HG03432 (cell line): ENCODE measurements around the gene PTDSS2.

Source experiments
- ATAC-seq: cut with Tn5 transposase; IDR thresholded peaks from one replicate; pipeline ENCODE4 v1.9.1; 2021; ENCODE audit warnings: mild to moderate bottlenecking, moderate library complexity; ENCODE audit not compliant: unreplicated experiment

Gene PTDSS2

DNA sequence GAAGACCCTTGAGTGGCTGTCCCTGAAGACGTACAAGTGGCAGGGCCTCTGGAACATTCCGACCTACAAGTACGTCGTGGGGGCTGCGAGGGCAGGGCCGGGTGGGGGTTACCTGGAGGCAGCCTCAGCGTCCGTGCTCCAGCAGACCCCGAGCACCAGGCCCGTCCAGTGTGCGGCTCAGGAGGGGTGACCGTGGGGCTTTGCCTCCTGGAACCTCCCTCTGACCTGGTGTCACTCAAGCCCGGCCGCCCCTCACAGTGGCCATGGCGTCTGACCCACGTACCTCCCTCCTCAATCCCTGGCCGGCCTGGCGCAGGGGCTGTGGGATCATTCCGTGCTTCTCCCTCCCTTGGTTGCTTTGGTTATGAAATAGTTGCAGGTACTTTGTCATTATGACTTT lies 38.5 kb downstream of the PTDSS2 start:
- no peak for ATAC-seq

DNA sequence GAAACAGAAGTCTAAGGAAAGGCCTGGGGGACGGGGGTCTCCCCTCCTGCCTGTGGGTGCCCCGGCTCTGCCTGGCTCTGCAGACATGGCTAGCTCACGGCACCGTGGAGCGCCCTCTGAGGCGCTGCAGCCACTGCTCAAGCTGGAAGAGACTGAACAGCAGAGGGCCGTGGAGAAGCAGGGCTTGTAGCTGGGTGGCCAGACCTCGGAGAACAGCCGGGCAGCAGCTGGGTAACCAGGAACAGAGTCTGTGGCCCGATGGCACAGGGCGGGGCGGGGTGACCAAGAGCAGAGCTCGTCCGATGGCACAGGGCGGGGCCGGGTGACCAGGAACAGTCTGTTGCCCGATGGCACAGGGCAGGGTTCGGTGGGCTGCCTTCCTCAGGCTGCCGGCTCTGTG lies 38.9 kb downstream of the PTDSS2 start:
- no peak for ATAC-seq

DNA sequence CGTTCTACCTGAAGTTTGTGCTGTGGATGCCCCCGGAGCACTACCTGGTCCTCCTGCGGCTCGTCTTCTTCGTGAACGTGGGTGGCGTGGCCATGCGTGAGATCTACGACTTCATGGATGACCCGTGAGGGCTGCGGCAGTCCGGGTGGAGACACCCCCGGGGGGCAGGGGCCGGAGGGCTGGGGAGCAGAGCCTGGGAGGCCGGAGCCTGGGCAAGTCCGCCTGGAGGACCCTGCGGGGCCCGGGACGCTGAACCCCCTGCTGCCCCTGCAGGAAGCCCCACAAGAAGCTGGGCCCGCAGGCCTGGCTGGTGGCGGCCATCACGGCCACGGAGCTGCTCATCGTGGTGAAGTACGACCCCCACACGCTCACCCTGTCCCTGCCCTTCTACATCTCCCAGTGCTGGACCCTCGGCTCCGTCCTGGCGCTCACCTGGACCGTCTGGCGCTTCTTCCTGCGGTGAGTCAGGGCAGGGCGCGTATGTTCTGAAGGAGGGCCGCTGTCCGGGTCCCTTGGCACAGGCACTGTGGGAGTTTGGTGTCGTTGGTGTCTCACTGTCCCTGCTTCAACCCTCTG lies 39.6 kb downstream of the PTDSS2 start:
- ATAC-seq, result no peak

DNA sequence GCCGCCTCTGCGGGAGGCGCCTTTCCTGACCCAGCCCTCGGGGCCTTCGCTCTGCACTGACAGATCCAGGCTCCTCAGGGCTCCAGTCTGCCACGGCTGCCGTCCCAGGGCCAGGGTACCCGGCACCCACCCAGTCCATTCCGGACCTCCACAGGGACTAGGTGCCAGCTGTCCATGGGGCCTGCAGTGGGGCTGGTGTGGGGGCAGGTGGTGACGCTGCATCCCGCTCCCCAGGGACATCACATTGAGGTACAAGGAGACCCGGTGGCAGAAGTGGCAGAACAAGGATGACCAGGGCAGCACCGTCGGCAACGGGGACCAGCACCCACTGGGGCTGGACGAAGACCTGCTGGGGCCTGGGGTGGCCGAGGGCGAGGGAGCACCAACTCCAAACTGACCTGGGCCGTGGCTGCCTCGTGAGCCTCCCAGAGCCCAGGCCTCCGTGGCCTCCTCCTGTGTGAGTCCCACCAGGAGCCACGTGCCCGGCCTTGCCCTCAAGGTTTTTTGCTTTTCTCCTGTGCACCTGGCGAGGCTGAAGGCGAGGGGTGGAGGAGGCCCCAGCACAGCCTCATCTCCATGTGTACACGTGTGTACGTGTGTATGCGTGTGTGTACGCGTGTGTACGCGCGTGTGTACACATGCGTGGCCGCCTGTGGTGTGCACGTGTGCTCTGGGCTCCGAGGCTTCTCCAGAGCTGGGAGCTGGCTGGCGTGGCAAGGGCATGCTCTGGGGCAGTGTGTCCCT lies 40.3 kb downstream of the PTDSS2 start:
- no peak for ATAC-seq

DNA sequence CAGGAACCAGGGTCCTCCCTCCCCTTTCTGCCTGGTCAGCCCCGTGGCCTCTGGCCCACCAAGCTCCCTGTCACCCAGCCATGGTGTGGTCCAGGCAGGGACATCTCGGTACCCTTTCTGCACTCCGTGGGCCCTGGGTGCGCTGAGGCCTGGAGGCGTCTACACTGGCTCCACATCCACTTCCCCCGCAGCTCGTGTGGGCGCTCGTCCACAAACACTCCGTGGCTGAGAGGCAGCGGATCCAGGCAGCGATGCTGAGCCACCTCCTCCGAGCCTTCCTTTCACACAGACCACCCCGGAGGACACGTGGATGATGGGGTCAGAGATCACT lies 40.8 kb downstream of the PTDSS2 start:
- ATAC-seq, result no peak

DNA sequence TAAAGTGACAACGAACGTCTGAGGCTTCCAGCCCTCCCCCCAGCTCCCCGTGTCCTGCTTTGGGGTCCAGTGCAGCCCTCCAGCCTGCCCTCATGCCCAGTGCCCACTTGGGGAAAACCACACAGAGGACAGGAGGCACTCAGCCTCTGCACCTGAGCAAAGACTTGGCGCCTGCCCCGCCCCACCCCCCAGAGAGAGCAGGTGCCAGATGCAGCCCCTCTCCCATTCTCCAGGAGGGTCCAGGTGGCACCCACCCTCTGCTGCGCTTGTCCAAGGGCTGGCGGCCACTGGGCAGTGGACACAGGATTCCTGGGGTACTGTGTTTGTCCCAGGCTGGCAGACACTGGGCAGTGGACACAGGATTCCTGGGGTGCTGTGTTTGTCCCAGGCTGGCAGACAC lies 41.3 kb downstream of the PTDSS2 start:
- no peak for ATAC-seq

DNA sequence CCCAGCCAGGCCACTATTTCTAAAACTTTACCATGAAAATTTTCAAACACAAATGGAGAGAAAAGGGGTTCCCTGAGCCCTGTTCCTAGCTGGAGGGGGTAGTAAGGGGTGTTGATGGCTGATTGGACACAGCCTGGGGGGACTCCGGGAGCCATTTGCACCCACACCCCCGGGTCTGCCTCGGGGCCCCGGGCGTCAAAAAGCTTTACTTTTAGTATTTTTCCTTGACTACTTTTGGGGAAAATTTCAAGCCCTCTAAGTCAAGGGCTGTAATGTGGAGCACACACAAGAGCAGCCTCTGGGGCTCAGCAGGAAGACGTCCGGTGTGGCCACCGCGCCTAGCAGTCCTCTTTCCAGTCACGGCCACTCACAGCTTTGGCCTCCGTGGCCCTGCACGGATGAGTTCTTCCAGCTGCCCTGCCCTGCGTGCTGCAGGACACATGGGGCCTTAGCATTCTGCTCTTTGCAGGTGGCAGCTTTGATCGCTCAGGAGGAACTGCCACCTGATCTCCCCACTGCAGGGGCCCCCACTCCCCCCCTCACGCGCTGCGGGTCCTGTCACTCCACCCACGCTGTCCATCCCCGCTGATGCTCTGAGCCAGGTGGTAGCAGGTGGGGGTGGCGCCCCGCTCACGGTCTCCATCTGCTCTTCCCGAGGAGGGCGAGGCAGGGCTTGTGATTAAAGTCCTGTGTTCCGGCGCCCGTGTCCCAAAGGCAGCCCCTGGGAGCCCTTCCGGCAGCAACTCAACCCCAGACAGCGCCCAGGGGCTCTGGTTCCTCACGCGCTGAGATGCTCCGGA lies 42.5 kb downstream of the PTDSS2 start:
- no peak for ATAC-seq

DNA sequence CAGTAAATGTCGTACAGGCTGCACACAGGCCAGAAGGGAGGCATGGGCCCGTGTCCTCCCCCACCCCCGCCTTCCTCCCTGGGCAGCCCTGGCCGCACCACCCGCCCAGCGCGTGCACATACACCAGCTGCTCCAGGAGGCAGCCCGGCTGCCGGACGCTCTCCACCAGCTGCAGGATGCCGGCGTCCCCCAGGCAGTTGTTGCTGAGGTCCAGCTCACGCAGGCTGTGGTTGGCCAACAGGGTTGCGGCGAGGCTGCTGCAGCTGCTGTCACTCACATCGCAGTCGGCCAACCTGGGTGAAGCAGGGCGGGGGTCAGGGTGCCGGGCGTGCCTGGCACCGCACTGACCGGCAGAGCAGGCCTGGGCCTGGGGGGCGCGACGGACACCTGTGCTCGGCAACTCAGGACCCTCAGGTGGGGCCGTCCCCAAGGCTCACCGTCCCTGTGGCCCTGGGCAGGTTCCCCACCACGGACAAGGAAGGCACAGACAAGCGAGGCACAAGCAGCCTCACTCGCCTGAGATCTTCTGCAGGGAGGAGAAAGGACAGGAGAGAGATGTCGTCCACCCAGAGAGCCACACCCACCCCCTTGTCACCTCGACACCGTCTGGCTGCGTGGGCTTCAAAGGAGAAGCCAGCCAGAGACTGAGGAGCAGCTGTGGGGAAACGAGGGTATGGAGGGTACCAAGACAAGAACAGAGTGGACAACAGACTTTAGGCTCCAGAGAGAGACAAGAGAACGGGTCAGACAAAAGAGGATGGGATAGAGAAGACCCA lies 44.9 kb downstream of the PTDSS2 start:
- ATAC-seq, result no peak

DNA sequence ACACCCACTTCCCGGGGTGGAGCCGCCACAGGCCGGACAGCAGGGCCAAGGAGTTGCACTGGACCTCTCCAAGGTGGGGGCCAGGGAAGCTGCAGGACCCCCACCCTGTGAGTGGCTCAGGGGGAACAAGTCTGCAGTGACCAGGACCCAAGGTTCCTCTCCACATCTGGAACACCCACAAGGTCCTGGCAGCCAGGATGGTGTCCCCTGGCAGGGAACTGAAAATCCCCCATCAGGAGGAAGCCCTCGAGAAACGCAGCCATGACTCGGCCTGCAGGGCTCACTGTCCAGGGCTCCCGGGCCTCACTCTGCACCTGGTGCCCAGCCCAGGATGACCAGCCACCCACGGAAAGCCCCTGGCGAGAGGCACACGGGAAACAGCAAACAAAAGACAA lies 45.5 kb downstream of the PTDSS2 start:
- no peak for ATAC-seq

DNA sequence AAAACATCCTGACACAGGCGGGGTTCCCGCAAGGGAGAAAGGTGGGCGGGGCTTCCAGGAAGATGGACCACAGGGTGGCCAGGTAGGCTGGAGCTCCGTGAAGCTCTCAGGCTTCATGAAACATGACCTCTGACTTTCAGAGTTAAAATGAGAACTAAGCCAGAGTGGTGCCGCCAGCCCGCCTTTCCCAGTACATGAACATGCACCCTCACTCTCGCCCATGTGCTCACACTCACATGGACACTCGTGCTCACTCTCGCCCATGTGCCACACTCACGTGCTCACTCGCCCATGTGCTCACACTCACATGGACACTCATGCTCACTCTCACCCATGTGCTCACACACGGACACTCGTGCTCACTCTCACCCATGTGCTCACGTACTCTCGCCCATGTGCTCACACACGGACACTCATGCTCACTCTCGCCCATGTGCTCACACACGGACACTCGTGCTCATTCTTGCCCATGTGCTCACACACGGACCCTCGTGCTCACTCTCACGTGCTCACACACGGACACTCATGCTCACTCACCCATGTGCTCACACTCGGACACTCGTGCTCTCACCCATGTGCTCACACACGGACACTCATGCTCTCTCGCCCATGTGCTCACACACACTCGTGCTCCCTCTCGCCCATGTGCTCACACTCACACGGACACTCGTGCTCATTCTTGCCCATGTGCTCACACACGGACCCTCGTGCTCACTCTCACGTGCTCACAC lies 46.9 kb downstream of the PTDSS2 start:
- ATAC-seq, result no peak

DNA sequence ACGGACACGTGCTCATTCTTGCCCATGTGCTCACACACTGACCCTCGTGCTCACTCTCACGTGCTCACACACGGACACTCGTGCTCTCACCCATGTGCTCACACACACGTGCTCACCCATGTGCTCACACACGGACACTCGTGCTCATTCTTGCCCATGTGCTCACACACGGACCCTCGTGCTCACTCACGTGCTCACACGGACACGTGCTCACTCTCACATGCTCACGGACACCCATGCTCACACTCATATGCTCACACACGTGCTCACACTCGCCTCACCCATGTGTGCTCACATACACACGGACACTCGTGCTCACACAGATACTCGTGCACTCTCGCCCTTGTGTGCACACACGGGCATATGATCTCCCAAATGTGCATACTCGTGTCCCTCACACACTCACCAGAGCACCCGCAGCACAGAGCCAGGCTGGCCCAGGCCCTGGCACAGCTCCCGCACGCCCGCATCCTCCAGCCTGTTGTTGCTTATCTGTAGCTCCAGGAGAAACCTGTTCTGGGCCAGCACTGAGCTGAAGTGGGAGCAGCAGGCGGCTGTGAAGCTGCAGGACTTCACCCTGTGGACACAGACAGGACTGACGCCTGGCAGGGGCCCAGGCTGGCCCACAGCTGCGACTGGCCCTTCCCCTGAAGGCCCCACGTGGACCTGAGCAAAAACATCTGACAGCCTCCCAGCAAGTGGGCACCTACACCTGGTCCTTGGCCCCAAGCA lies 47.7 kb downstream of the PTDSS2 start:
- no peak for ATAC-seq

DNA sequence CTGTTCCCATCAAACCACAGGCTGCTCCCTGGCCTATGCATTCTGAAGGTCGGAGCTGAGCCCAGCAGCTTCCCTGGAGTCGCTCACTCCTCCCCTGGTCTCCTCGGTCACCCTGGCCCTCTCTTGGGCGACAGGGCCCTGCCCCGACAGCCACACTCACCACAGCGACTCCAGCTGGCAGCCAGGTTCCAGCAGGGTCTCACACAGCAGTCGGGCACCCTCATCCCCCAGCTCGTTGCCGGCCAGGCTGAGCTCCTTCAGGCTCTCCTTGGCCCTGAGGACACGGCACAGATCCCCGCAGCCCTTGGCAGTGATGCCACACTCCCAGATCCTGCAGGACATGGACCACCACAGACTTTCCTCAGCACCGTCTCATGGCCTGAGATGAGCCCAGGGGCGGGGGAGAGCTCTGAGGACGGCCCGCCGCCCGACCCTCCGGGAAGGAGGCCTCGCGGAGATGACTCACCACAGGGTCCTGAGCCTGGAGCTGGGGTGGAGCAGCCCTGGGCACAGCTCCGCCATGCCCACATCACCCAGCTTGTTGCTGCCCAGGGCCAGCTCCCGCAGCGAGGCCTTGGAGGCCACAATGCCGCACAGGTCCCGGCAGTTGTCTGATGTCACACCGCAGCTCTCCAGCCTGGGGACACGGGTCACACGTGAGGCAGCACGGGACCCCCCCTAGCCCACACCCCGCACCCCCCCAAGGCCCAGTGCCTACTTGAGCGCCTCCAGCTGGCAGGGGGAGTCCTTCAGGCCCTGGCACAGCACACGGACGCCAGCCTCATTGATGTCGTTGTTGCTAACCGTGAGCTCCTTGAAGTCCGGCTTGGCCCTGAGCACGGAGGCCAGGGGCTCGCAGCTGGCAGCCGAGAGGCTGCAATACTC lies 48.5 kb downstream of the PTDSS2 start:
- no peak for ATAC-seq

DNA sequence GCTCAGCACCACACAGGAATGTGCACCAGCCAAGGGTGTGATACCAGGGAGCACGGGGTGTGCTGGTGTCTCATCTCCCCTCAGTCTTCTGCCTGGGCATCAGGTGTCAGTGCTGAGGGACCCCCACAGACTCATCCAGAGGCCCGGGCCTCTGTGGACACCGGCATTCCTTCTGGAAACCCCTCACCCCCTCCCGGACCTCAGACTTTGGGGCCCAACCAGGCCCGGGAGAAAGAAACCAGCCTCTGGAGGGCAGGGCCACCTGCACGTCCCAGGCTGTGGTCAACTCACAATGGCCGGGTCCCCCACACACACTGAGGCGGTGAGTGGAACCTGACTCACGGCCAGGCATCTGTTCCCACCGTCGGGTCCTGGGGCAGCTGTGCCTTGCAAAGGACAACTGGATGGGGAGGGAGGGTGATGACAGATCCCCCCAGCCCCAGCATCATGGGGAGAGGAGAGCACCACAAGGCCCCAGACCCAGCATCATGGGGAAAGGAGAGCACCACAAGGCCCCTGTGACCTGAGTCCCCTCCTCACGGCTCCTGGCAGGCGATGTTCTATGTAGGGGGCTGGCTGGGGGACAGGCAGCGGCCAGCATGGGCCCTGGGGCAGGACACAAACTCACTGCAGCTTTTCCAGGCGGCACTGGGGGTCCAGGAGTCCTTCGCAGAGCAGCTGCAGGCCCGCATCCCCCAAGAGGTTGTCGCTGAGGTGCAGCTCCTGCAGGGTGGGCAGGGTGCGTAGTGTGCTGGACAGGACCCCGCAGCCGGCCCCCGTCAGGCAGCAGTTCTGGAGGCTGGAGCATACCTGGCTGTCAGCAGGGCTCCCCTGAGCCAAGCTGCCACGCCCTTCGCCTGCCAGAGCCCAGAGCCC lies 49.4 kb downstream of the PTDSS2 start:
- ATAC-seq, result no peak

DNA sequence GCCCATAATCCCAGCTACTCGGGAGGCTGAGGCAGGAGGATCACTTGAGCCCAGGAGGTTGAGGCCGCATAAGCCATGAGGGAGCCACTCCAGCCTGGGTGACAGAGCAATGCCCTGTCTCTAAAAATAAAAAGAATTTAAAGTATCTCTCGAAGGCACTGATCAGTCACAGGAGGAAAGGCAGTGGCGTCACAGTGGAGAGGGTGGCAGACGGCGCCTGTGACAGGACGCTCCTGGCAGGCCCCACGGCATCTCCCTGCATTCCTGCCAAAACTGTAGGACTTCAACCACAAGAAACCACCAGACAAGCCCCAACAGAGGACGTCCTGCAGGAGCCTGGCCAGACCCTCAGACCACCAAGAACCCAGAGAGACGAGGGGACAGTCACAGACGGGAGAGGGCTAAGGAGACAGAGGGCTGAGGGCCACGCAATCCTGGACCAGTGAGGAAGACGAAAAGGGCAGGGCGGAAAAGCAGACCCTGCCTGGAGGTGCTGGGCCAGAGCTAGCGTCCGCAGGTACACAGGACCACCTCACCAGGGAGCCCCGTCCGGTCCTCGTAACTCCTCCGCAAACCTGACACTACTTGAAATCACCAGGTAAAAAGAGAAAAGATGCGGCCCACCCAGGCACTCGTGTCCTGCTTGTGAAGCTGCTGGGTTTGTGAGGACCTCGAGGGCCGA lies 51.1 kb downstream of the PTDSS2 start:
- ATAC-seq, result no peak

DNA sequence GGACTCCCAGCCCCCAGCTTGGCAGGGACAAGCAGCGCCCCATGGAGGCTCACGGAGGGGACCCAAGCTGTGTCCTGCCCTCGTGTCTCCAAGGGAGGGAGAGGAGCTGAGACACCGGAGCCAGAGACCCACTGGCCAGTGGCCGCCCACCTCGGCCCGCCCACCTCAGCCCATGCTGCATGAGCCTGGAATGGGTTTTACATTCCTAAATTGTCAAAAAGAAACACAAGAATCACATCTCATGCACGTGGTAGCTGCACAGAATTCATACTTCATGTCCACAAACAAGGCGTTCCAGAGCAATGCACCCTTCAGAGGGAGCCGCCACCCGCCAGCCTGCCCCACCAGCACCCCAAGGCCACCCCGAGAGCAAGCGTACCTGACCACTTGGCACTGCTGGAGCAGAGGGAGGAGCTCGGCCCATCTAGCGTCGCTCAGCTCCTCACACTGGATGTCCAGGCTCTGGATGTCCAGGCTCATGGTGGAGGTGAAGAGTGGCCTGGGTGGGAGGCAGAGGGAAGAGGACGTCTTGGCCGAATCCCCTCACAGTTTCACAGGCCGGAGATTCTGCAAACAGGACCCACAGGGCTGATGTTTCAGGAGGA lies 51.7 kb downstream of the PTDSS2 start:
- ATAC-seq, result no peak

DNA sequence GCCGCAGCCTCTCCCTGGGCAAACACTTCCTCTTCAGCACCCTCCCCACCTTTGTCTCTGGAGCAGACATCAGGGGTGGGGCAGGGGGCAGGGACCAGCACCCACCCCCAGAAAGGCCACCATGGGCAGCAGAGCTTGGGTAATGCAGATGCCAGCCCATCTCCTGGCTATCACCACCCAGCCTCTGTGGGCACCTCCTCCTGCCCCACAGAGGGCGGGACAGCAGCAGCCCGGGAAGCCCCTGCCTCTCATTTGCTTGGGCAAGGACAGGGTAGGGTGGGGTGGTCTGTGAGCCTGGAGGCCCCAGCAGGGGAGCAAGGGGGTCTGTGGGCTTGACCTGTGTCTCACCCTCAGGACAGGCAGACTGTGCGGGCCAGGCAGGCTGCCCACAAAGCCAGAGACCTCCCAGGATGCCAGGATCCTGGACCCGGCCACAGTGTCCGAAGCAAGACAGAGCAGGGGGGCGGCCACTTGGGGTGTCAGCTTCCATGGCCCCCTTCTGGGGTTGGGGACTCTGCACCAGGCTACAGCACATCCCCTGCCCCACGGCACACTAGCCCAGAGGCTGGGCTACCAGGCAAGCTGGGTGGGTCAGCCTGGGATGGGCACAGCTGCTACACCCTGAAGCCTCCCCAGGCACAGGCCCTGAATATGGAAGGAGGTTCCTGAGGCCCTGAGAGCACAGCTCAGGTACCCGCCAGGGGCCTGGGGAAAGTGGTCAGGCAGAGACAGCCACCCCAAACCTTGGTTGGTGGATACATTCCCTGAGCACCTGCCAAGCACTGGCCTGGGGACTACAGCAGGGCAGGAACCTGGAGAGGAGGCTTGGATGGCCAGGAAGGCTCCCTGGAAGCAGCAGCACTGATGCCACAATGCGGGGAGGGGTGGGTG lies 52.5 kb downstream of the PTDSS2 start:
- no peak for ATAC-seq
